Thyroid gland (tissue), 4 donors: Measurements from ENCODE around the gene NOTCH4.

Experiments
- POLR2A ChIP-seq, 2 donors: fragments of 450-650 bp; IDR thresholded peaks; one replicate each; pipeline ENCODE4 v1.6.1; 2017; ENCODE audit warnings: antibody characterized with exemption in 2 of 2, mild to moderate bottlenecking in 2 of 2, moderate library complexity in 1 of 2
- TF ChIP-seq, protein P1 (sequence below), 6 experiments: fragments of 200-600 bp in 3 of 6; fragments of 450-650 bp in 3 of 6; sonication (generic) in 3 of 6; IDR thresholded peaks; one replicate each; pipeline ENCODE4 v1.5.1; 2016 to 2019; ENCODE audit warnings: antibody characterized with exemption in 6 of 6, mild to moderate bottlenecking in 2 of 6, inconsistent platforms in 1 of 6, moderate library complexity in 1 of 6

DNA sequence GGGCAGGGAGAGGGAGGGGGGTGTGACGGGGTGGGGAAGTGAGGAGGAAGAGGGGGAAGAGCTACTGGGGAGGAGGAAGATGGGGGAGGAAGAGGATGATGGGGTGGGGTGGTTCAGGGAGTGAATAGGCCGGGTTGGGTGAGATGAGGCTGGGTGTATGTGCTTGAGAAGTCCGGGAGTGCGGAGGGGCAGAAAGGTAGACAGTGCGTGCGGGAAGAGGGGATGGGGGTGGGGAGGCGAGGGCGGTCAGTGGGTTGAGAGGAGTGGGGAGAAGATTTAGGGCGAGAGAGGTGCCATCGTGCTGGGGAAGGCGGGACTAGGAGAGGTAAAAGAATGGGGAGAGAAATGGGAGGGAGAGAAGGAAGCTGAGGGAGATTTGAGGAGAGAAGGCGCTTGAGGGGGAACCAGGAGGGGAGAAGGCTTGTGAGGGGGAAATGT is 30.9 kb upstream of the NOTCH4 start:
- TF ChIP-seq, protein P1, sequence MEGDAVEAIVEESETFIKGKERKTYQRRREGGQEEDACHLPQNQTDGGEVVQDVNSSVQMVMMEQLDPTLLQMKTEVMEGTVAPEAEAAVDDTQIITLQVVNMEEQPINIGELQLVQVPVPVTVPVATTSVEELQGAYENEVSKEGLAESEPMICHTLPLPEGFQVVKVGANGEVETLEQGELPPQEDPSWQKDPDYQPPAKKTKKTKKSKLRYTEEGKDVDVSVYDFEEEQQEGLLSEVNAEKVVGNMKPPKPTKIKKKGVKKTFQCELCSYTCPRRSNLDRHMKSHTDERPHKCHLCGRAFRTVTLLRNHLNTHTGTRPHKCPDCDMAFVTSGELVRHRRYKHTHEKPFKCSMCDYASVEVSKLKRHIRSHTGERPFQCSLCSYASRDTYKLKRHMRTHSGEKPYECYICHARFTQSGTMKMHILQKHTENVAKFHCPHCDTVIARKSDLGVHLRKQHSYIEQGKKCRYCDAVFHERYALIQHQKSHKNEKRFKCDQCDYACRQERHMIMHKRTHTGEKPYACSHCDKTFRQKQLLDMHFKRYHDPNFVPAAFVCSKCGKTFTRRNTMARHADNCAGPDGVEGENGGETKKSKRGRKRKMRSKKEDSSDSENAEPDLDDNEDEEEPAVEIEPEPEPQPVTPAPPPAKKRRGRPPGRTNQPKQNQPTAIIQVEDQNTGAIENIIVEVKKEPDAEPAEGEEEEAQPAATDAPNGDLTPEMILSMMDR (IDR thresholded peaks at IDR 0.05): no peak
- no peak for TF ChIP-seq POLR2A (IDR thresholded peaks at IDR 0.05)
